CD4-positive, alpha-beta T cell treated with Interleukin-17A for 4 hours (primary cell): ENCODE results near the gene PRDX3.

Experiments used
- DNase-seq: peaks from one replicate; pipeline ENCODE4 v3.0.0-alpha.2; 2020; ENCODE audit warnings: mixed read lengths

PRDX3 gene

DNA sequence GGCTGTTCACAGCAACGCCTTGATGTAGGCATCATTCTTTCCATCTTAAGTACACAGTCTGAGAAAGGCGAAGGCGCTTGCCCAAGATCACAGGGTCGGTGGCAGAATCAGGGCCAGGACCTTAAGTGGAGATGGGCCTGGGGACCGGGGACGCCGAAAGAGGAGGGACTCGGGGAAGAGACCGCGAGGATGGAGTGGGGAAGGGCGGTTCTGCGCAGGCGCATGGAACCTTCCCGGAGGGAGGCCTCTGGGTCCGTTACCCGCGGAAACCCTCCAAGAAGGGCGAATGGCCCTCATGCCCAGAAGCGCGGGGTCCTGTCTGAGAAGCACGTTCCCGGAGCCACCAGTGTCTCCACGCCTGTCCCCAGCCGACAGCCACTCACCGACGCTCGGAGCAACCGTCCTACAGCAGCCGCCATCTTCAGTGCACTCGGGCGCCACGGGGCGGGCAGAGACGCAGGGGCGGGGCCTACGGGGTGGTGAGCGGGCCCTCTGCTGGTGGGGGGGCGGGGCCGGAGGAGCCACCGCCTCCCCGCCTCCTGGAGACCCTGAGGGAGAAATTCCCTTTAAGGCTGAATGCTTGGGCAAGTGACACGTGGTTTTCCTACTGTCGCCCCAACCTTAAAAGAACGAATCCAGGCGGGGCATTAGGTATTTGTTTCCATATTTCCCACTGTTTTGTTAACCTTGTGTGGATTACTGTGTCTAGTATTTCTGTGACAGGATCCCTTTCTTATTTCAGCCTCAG lies at the start of gene PRDX3:
PRDX3 (minus strand) TSS at position 441 of the 748 bp plus-strand sequence; CDS start at position 419, 22 bp downstream.
- DNase-seq, result peak; percentile 97

DNA sequence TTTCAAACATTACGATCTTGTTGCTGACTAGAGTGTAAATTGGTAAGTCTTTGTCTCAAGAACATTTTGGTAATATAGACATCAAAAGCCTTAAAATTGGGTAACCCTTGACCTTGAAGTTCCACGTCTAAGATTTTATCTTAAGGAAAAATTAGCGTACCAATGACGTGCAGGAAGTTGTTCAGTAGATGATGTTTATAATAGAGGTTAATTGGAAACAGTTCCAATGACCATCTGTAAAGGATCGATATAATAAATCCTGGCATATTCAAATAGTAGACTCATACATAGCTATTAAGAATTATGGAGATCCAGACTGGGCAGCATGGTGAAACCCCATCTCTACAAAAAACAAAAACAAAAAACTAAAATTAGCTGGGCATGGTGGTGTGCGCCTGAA lies 49.2 kb upstream of the PRDX3 start:
- DNase-seq, result no peak

DNA sequence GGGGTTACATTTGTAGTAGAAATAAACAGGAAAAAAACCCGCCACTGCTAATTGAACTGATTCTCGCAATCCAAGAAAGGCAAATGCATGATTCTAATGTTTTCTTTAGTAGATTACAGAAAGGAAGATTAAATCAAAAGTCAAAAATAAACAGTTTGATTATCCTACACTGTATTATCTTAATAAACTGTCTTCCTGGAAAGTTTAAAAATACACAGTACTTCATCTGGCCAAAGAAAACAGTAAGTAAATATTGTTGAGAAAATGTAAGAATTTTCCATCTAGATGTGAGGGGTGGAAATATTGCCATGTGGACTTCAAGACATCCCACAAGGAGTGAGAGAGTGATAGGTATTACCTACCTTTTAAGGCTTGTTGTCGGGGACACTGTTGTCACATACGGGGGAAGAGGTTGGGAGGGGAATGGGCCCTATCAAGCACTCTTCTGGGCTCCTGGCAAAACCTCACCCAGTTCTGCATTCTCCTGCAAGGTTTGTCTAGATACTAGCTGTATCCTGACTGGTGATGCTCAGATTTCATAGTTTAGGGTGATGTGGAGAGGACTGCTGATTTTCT lies 46.6 kb upstream of the PRDX3 start:
- no peak for DNase-seq

DNA sequence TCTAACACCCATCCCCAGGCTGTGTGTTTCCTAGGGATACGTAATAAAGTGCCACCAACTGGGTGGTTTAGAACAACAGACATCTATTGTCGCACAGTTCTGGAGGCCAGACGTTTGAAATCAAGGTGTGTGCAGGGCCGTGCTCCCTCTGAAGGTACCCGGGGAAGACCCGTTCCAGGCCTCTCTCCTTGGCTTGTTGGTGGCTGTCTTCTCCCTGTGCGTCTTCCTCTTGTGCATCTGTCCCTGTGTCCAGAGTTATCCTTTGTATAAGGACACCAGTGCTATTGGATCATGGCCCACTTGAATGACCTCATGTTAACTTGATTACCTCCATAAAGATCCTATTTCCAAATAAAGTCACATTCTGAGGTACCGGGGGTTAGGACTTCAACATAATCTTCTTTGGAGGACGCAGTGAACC lies 44.4 kb upstream of the PRDX3 start:
- DNase-seq, result no peak

DNA sequence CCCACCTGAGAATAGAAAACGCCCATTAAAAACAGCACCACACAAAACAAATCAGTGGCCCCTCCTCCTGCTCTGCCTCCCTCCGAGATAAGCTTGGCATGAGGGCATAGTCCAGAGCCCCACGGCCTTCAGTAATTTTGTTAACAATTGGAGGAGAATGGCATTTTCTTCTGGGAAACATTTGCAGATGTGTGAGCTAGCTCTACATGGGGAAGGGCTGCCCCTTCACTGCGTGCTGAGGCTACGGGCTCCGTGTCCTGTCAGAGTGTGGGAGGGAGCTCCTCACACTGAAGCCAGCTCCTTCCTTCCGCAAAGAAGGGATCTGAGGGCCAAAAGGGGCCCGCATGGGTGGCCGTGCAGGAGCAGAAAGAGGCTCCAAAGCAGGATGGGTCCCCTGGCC lies 43.9 kb upstream of the PRDX3 start:
- DNase-seq, result no peak

DNA sequence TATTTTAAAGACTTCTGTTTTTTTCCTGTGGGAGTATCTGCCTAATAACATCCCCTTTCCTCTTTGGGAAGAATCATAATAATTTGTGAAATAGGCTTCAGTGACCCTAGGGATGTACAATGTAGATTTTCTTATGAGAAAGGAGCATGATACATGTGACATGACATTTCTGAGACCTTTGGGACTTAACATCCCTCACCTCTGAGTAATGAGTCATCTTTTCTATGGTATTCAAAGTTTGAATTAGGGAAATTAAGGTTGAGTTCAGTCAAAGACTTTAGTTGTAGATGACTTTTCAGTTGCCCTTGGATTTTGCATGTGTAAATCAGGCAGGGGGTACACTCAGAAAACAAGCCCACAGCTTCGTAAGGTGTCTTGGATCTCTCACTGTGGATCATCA lies 43.1 kb upstream of the PRDX3 start:
- no peak for DNase-seq

DNA sequence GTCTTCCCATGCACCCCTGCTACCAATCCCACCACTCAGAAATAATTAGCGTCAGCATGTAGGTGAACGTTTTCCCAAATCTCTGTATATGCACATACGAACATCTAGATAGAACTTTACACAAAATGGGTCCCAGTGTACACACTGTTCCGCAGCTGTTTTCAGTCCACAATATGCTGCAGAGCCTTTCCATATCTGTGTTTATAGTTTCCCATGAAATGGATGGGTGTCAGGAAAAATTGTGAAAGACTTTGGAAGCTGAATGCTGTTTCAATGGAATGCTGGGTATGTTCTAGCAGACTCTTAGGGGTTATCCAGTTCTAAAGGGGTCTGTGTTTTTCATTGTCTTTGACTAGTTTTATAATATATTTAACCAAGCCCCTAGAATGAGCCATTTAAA lies 42.6 kb upstream of the PRDX3 start:
- no peak for DNase-seq

DNA sequence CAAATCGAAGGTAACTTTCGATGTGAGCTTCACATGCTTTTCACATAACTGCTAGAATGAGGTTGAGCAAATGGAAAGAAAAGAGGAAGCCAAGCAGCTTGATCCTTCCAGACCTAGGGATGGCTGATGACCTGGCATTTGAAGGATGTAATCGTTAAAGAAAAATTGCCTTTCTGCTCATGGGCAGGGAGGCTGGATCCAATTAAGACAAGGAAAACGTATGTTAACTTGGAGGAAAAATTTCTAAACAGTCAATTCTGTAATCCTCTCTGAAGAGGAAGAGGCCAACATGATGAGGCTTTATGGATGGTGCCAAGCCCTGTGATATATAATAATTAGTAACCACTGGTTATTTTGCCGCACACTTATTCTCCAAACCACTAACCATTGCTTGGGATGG lies 41.3 kb upstream of the PRDX3 start:
- DNase-seq, result no peak

DNA sequence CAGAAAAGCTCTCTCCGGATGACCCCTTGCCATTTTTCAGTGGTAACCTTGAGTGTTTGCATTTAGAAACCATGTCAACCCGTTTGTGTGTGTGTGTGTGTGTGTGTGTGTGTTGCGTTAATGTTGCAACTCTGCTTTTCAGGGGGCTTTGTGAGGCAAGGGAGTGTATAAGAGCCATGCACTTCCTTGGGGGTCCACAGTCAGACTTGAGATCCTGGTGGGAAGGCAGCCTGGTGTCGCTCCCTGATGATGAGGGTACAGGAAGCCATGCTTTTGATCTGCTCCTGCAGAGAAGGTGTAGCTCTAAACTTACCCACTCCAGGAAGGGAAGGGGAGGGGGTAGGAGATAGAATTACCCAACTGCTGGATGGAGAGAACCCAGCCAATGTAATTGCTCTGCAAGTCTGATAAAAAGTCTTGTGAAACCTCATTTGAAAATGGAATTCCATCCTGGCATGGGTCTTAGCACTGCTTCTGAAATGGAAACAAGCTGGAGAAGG lies 39.4 kb upstream of the PRDX3 start:
- no peak for DNase-seq

DNA sequence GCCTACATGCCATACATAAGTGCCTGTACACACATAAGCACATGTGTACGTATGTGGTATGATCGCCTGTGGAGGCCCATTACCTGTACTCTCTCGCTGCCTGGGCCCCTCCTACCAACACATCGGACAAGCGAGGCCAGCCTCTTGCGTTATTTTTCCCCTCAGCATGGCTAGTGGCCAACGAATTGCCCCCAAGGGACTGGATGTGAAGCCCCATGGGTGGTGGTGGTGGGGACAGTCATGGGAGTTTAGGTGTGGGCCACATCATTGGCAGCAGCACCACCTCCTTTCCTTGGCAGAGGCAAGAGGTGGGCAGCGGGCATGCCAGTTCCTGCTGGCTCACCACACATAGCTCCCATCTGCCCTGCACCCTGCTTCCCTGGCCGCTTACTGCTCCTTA lies 38.8 kb upstream of the PRDX3 start:
- no peak for DNase-seq

DNA sequence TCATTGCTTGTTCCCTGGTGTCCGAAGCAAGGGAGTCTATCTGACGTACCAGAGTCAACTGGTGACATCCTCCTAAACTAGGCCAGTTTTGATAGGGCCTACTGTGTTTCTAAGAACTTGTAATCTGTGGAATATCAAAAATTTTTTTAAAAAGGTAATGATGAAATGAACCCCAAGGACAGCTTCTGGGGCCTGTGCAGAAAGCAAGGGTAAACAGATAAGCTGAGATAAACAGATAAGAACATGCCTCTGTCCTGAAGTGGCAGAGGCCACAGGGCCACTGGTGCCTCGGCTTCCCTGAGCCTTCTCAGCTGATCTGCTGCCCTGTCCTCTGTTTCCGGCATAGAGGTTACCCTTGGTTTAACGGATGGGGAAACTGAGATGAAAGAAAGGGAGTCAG lies 37.5 kb upstream of the PRDX3 start:
- no peak for DNase-seq

DNA sequence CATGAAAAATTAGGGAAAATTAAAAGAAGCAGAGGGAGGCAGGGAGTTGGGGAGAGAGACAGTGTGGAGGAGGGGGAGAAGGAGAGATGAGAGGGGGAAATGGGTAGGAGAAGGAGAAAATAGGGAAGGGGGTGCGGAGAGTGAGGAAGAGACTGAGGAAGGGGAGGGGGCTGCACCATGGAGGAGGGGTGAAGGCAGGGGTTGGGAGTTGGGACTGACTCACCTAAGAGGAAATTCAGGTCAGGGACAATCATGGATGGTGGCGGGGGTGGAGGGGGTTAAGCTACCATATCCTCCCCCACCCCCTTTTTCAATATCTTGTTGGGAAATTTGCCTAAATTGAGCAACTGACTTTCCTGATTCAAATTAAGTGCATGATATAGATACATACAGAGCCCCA lies 36.8 kb upstream of the PRDX3 start:
- DNase-seq, result no peak

DNA sequence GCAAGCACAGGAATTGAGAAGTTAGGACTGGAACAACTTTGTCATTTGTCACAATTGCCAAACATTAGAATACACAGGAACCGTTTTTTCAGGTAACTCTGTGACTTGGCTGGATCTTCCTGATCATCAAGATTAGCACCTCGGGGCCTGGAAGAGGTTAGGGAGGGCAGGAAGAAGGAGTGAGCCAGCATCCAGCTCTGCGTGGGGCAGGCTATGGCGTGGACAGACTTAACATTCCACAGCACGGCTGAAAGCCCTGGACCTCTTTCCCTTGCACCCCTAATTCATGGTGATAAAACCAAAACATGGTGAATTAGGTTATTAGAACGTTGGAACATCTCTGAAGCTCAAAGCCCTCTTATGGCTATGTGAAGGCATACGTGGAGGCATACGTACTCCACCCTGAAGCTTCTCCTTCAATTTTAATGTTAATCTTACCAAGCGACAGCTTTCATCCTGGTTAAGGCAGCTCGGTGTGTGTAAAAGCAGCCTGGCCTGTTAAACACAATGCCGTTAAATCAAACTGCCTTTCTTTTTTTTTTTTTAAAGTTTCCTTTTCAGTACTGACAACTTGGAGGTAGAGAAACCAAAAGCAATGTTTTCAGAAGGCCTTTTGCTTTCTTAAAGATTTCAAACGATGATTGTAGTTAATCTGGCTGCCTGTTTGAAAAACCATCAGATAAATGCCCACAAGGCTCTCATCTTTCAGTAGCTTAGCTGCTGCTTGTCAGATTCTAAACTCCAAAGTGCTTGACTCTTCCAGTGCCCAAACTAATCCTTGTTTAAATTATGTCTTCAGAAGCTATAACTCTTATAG lies 33.2 kb upstream of the PRDX3 start:
- DNase-seq, result no peak

DNA sequence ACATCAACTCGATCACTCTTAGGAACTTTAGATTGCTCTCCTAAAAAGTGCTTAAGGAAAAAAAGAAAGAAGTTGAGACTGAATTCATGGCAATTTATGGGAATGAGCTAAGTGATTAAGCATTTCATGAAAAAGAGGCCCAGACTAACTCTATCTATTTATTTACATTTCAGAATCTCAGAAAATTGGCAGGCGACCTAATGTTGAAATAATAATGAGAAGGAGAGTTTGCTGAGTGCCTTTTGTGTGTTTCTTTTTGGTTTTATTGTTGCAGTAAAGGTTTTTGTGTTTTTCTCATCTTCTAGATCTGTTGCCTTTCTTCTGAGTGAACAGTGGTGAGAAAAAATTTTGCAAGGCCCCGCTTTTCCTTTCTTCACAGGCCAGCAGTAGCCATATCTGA lies 32.6 kb upstream of the PRDX3 start:
- DNase-seq, result no peak

DNA sequence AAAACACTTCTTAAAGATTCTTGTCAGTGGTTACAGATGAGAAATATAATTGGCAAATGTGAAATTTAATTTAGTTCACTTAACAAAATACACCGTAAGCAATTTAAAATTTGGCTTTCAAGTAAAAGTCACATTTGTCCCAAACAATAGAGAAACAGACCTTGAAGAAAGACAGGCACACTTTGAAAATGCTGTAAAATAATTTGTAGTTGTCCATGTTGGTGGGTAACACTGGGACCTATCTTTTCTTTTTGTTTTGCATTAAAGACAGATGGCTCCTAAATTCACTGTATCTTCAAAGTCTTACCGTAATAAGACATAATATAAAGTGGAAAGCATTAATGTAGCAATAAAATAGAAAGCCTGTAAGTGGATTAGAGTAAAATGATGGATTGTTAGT lies 32.0 kb upstream of the PRDX3 start:
- no peak for DNase-seq

DNA sequence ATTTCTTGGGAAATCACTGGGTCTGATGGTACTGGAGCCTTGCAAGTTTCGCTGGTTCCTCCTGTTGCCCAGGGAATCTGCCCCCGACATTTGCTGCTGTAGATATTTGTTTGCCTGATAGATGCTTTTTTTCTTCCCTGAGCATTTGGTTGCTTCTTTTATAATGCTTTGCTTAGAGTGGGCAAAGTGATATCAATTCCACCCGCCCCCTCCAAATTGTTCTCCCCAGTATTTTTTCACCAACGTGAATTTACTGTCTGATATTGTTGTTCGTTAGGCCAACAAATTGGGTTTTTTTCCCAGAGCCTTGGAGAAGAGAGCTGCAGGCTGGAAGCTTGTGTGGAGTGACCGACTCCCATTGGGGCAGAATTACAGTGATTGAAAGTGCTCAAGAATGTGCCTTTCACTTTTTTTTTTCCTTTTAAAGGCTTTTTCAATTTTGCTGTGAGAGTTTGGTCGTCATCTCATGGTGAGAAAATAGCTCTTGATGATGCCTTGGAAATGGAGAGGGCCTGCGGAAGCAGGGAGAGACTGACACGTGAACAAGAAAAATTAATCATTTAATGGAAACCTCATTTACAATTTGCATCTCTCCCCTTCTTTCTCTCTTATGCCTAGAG lies 31.2 kb upstream of the PRDX3 start:
- DNase-seq, result no peak

DNA sequence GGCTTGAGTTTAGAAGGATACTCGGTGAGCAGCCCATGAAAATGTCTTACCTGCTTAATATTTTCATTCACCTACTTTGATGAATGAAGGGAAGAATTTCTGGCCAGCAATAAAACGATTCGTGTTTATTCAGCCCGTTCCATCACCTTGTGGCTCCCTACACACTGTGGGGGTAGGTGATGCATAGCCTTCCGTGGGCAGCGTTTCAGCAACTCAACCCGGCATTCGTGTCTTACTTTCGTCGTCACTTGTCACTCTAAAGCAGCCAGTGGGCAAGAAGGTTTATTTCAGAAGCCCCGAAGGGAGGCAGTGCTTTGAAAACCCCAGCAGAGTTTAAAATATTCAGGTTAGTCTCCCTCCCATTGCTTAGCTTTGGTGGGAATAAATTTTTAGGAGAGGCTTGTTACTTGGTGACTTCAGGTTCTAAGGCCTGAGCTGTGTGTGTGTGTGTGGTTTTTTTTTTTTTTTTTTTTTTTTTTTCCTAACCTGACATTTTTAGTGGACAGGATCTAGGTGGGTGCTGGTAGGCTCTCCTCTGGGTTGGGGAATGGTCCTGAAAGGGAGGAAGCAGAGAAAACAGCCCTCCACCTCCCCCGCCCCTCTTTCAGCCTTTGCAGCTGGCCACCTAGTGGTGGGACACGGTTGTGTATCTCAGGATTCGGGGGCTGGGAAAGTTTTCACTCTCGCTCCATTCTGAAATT lies 30.6 kb upstream of the PRDX3 start:
- peak; percentile 68 for DNase-seq

DNA sequence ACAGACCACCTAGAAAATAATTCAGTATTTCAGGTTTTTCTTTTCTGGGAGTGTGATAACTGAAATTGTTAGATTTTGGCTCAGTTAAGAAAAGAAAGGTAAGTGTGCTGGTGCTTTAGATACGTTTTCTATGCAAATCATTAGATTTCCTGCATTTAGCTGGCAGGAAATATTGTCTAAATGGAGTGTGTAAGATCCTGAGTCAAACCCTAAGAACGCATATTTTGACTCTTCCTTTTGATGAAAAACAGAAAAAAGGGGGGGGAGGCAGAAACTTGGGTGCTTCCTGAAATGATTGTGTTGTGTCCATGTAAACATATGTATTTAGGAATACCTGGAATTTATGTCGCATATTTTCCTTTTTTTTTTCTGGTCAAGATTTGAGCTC lies 29.9 kb upstream of the PRDX3 start:
- no peak for DNase-seq

DNA sequence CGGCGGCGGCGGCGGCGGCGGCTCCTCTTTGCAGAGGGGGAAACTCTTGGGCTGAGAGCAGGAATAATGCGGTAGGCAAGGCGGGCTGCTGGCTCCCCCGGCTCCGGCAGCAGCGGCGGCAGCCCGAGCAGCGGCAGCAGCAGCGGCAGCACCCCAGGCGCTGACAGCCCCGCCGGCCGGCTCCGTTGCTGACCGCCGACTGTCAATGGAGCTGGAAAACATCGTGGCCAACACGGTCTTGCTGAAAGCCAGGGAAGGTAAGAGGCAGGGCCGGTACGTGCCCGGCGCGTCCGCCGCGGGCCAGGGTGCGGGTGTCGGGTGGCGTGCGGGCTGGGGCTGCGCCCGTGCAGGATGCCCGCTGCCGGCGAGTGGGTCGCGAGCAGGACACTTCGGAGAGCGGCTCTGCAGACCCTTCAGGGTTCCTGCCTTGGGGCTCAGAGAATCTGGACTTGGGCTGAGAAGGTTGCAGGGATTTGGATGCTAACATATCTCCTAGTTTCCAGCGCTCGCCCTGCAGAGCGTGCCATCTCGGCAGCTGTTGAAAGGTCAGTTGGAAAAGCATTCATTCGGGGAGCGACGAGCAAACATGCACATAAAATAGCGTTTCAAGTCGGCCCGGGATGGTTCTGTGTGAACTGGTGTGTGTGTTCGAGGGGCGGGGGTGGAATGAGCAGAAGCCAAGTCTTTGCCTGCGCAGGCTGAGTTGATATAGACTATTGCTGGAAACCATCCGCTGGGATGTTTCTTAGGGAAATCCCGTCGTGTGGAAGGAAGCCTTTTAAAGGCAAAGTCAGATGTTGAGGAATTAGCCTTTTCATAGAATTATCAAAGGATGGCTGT lies 29.3 kb upstream of the PRDX3 start:
- DNase-seq, result peak; percentile 54

DNA sequence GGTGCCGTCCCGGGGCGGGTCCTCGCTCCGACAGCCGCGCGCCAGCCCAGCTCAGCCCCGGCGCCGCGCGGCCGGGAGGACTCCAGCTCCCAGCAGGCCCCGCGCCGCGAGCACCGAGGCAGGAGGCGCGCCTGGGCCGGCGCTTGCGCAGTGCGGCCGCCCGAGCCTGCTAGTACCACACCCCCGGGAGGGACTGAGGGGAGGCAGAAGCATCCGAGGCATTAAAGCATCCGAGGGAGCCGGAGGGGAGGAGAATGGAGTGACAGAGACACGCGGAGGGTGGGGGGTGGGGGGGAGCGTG lies 28.7 kb upstream of the PRDX3 start, which contains the start of gene GRK5:
GRK5 (plus strand) TSS at position 206 of the 301 bp plus-strand sequence. CDS start 347 bp downstream, outside the sequence.
- DNase-seq, result peak; percentile 97

DNA sequence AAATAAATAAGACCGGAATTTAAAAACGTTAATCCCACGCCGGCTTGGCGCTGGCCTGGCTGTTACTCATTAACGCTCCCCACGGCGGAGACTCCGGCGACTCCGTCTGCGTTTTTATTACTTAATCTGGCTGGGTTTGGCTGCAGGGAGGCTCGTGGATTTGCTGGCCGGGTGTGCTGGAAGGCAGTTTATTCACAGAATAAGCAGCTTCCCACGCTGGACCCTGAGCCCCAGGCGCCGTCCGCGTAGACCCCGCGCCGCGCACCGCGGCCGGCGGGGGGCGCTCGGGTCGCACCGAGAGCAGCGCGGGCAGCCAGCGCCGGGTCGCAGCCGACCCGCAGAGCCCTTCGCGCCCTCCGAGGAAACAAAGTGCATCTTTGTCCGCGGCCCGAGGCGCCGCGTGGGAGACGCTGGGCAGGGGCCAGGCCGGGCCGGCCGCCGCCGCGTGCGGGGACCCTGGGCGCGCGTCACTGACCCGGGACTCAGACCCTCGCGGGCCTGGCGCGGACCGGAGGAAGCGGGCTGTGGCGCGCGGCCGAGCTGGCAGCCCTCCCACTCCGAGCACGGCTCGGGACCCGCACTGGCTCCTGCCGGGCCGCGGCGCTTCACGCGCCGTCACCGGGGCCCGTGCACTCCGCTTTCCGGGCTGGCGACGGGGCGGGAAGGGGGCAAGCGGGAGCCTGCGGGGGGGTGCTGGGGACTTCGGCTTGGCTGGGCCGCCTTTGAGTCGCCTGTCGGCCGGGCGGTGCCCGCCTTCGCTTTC lies 28.2 kb upstream of the PRDX3 start:
- DNase-seq, result peak; percentile 81
